Fibroblast of skin of left quadriceps (primary cell): Measurements from ENCODE around the gene AGBL4.
"Not testable (repeated sequence)": the region's sequence is repeated elsewhere in the genome, so short reads cannot be mapped to it uniquely, and the experiment has no call there.

ENCODE experiments used
- DNase-seq, 2 experiments: peaks; one replicate each; pipeline ENCODE4 v3.0.0-alpha.2; 2013; ENCODE audit warnings: low read depth in 2 of 2

Gene AGBL4

GRCh38 chr1:49306507-49307070 lies 717.2 kb downstream of the AGBL4 start:
- DNase-seq: no peak

- not testable (repeated sequence) for DNase-seq
These were observed 721.4 kb downstream of the AGBL4 start for GRCh38 chr1:49302400-49302799.

GRCh38 chr1:49298304-49298703 lies 725.5 kb downstream of the AGBL4 start:
- peak; percentile 6 to 11 for DNase-seq

GRCh38 chr1:49297783-49298182 lies 726.0 kb downstream of the AGBL4 start:
- DNase-seq: no peak

- no peak for DNase-seq
These were observed 729.2 kb downstream of the AGBL4 start for GRCh38 chr1:49294539-49294938.

GRCh38 chr1:49293016-49293415 lies 730.7 kb downstream of the AGBL4 start:
- DNase-seq: no peak

- DNase-seq: not testable (repeated sequence)
These were observed 766.3 kb downstream of the AGBL4 start for GRCh38 chr1:49257211-49258049.

- DNase-seq: no peak
These were observed 770.8 kb downstream of the AGBL4 start for GRCh38 chr1:49252917-49253316.

- no peak for DNase-seq
These were observed 772.6 kb downstream of the AGBL4 start for GRCh38 chr1:49251019-49251784.

GRCh38 chr1:49240709-49241221 lies 783.0 kb downstream of the AGBL4 start:
- no peak for DNase-seq

GRCh38 chr1:49234988-49235387 lies 788.8 kb downstream of the AGBL4 start:
- no peak for DNase-seq

GRCh38 chr1:49229555-49229954 lies 794.2 kb downstream of the AGBL4 start:
- DNase-seq: no peak

- DNase-seq: no peak
These were observed 797.0 kb downstream of the AGBL4 start for GRCh38 chr1:49226758-49227157.

GRCh38 chr1:49225464-49225863 lies 798.3 kb downstream of the AGBL4 start:
- no peak for DNase-seq

- no peak for DNase-seq
These were observed 810.5 kb downstream of the AGBL4 start for GRCh38 chr1:49213301-49213700.

GRCh38 chr1:49208712-49209111 lies 815.0 kb downstream of the AGBL4 start:
- DNase-seq: no peak

- no peak for DNase-seq
These were observed 819.0 kb downstream of the AGBL4 start for GRCh38 chr1:49204720-49205119.

- no peak for DNase-seq
These were observed 823.0 kb downstream of the AGBL4 start for GRCh38 chr1:49200738-49201137.

- no peak for DNase-seq
These were observed 824.2 kb downstream of the AGBL4 start for GRCh38 chr1:49199564-49199963.

GRCh38 chr1:49197081-49197480 lies 826.7 kb downstream of the AGBL4 start:
- peak; percentile 1 to 2 for DNase-seq

GRCh38 chr1:49190138-49190537 lies 833.6 kb downstream of the AGBL4 start:
- no peak for DNase-seq

- no peak for DNase-seq
These were observed 836.7 kb downstream of the AGBL4 start for GRCh38 chr1:49187056-49187455.
